AG04449 (cell line): ENCODE measurements around the gene AK4.
"Not testable (repeated sequence)": the region's sequence is repeated elsewhere in the genome, so short reads cannot be mapped to it uniquely, and the experiment has no call there.

Experiments
- CTCF ChIA-PET: fragments of 350-600 bp; formaldehyde crosslinking; extraction: SDS; loops from one replicate; lab custom pipeline; 2021; ENCODE audit warnings: antibody characterized with exemption; lab: Yijun Ruan, JAX
- POLR2A ChIA-PET: fragments of 400-600, 350-600 bp; formaldehyde crosslinking; extraction: SDS; loops from one replicate; lab custom pipeline; 2020; ENCODE audit warnings: antibody characterized with exemption, inconsistent platforms; lab: Yijun Ruan, JAX
- DNase-seq: peaks from one replicate; pipeline ENCODE4 v3.0.0-alpha.2; 2010; ENCODE audit warnings: low read depth, low spot score
- H3K4me3 ChIP-seq: 2 replicates; pipeline ENCODE4 v1.5.1; 2011; ENCODE audit warnings: low read depth, mild to moderate bottlenecking, control low read depth, low read length
- TF ChIP-seq, protein P1 (sequence below): IDR thresholded peaks from one replicate; pipeline ENCODE4 v1.5.1; 2011; ENCODE audit warnings: mild to moderate bottlenecking, moderate library complexity, low read length, control low read depth, inconsistent platforms; ENCODE audit not compliant: insufficient read depth; ENCODE audit errors: missing control alignments

Gene AK4

GRCh38 chr1:65156910-65157545, 9.0 kb downstream of the AK4 start:
- no peak for DNase-seq
- no peak overlapping the region for H3K4me3 ChIP-seq
- TF ChIP-seq, protein P1, sequence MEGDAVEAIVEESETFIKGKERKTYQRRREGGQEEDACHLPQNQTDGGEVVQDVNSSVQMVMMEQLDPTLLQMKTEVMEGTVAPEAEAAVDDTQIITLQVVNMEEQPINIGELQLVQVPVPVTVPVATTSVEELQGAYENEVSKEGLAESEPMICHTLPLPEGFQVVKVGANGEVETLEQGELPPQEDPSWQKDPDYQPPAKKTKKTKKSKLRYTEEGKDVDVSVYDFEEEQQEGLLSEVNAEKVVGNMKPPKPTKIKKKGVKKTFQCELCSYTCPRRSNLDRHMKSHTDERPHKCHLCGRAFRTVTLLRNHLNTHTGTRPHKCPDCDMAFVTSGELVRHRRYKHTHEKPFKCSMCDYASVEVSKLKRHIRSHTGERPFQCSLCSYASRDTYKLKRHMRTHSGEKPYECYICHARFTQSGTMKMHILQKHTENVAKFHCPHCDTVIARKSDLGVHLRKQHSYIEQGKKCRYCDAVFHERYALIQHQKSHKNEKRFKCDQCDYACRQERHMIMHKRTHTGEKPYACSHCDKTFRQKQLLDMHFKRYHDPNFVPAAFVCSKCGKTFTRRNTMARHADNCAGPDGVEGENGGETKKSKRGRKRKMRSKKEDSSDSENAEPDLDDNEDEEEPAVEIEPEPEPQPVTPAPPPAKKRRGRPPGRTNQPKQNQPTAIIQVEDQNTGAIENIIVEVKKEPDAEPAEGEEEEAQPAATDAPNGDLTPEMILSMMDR = no peak
- ChIA-PET CTCF (no interaction called here), POLR2A (no interaction called here)

- no peak for DNase-seq
- ChIA-PET POLR2A (interaction anchor here (0.7 kb wide), 1 partner anchor 81 kb away, joined by 4 read pairs; no protein-coding TSS in a partner anchor), CTCF (no interaction called here)
- H3K4me3 ChIP-seq = no peak overlapping the region
- TF ChIP-seq, protein P1 = no peak
Observed at GRCh38 chr1:65157546-65157941, 9.5 kb downstream of the AK4 start.

GRCh38 chr1:65159291-65159688, 11.3 kb downstream of the AK4 start:
- POLR2A ChIA-PET, DNase-seq, CTCF ChIA-PET, H3K4me3 ChIP-seq: not testable (repeated sequence)

GRCh38 chr1:65159801-65160523, 12.0 kb downstream of the AK4 start:
- no peak overlapping the region for H3K4me3 ChIP-seq
- ChIA-PET POLR2A (interaction anchor here (0.7 kb wide), 1 partner anchor 13 kb away, joined by 3 read pairs; no protein-coding TSS in a partner anchor), CTCF (no interaction called here)
- no peak for DNase-seq
- TF ChIP-seq, protein P1 = no peak

- ChIA-PET CTCF (no interaction called here), POLR2A (no interaction called here)
- DNase-seq = no peak
- TF ChIP-seq, protein P1 = no peak
- H3K4me3 ChIP-seq = no peak overlapping the region
Observed at GRCh38 chr1:65163201-65163805, 15.3 kb downstream of the AK4 start.

DNA sequence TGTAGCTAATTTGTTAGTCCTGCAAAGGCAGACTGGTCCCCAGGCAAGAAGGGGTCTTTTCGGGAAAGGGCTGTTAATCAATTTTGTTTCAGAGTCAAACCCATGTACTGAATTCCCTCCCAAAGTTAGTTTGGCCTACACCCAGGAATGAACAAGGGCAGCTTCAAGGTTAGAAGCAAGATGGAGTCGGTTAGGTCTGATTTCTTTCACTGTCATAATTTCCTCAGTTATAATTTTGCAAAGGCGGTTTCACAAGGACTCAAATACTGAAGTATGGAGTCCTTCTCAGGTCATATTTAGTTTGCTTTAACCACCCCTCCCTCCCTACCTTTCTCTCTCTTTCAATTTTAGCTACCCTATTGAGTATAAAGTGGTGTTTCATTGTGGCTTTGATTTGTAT, 16.1 kb downstream of the AK4 start:
- CTCF ChIA-PET, POLR2A ChIA-PET, DNase-seq, H3K4me3 ChIP-seq: not testable (repeated sequence)

GRCh38 chr1:65164633-65165032, 16.6 kb downstream of the AK4 start:
- TF ChIP-seq, protein P1 = no peak
- ChIA-PET POLR2A (no interaction called here), CTCF (no interaction called here)
- DNase-seq = no peak
- no peak overlapping the region for H3K4me3 ChIP-seq
